HG03025 (cell line): ENCODE measurements around the gene DBN1.

Experiments used
- ATAC-seq: cut with Tn5 transposase; IDR thresholded peaks from one replicate; pipeline ENCODE4 v1.9.1; 2021; ENCODE audit warnings: mild to moderate bottlenecking, moderate library complexity; ENCODE audit not compliant: unreplicated experiment, low FRiP score

The DBN1 gene

GRCh38 chr5:177445917-177446199 is 27.6 kb downstream of the DBN1 start:
- ATAC-seq = no peak

GRCh38 chr5:177445052-177445916 is 28.1 kb downstream of the DBN1 start:
- ATAC-seq = no peak

- no peak for ATAC-seq
These were observed 29.1 kb downstream of the DBN1 start for GRCh38 chr5:177444106-177445051.

- no peak for ATAC-seq
These were observed 30.1 kb downstream of the DBN1 start for GRCh38 chr5:177443144-177443983.

- ATAC-seq = no peak
These were observed 31.2 kb downstream of the DBN1 start for GRCh38 chr5:177442066-177442826.

DNA sequence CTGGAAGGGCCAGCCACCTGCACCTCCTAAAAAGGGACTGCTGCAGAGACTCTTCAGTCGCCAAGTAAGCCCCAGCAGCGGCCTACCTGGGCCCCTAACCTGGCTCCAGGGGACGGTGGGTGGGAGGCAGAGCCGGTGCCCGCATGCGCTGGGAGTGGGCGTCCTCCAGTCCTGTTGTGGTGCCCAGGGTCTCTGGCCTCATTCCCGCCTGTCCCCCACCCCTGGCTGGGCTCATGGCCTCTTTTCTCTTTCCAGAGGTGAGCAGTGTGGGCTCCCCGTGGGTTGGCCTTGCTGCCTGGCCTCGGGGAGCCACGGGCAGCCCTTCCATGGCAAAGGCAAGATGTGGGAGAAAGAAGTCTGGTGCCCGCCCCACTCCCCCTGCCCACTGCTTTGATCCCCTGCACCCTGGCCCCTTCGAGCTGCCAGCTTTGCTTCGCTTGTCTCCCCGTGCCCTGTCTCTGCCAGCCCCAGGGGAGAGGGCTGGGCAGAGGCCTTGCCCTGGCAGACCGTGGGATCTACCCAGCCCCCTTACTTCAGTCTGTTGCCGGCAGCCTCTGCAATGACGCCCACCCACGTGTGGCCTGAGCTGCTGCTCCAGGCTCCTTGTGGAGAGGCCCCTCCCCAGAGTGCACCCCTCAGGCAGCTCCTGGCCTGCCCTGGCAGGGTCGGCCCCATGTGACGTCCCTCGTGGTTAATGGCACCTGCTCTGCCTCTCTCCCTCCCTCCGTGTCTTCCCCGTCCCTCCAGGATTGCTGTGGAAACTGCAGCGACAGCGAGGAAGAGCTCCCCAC is 32.2 kb downstream of the DBN1 start:
- ATAC-seq = no peak

DNA sequence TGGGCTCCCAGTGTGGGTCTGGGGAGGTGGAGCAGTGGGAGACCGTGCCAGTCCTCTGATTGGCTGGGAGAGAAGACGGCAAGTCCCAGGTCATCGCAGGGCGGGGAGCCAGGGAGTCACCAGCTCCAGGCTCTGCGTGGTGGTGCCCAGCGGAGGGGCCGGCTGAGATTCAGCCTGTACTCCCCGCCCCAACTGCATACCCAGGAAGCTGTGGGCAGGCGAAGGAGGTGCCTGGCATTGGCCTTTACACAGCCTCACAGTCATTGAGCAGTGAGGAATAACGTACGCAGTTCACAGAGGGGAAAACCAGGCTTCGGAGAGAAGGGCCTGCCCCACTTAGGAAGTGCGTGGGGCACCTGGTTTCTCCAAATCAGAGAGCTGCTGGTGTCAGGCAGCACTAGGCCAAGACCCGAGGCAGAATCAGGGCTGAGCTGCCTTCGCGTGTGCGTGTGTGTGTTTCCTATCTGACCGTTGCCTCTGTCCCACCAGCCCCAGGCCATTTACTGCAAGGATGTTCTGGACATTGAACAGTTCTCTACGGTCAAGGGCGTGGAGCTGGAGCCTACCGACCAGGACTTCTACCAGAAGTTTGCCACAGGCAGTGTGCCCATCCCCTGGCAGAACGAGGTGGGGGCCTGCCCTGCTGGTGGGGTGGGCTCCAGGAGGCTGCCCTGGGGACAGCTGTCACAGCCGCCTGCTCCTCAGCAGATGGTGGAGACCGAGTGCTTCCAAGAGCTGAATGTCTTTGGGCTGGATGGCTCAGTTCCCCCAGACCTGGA is 33.0 kb downstream of the DBN1 start:
- no peak for ATAC-seq

DNA sequence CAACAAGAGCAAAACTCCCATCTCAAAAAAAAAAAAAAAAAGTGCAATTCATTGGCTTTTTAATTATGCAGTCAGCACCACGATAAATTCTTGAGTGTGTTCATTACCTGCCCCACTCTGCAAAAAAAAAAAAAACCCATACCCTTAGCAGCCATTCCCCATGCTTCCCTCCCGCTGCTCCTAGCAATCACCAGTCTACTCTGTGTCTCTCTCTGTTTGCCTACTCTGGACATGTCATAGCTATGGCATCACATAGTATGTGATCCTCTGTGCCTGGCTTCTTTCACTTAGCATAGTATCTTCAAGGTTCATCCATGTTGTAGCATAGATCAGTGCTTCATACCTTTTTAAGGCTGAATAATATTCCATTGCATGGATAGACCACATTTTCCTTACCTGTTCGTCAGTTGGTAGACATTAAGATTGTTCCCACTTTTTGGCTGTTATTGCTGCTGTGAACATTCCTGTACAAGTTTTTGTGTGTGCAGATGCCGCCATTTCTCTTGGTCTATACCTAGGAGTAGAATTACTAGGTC is 33.8 kb downstream of the DBN1 start:
- ATAC-seq = no peak

DNA sequence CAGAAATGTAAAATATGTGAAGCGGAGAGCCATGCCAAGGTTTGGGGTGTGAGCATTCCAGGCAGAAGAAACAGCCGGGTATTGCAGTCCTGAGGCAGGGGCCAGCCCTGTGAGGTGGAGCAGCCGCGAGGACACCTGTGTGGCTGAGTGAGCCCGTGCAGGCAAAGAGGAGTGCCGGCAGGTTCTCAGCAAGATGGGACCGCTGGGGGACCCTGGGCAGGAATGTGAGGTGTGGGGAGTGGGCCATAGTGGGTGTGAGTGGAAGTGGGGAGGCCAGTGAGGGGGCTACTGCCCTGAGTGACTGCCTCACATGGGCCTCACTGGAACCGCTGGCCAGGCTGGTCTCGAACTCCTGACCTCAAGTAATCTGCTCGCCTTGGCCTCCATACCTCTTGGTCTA is 35.0 kb downstream of the DBN1 start:
- no peak for ATAC-seq

DNA sequence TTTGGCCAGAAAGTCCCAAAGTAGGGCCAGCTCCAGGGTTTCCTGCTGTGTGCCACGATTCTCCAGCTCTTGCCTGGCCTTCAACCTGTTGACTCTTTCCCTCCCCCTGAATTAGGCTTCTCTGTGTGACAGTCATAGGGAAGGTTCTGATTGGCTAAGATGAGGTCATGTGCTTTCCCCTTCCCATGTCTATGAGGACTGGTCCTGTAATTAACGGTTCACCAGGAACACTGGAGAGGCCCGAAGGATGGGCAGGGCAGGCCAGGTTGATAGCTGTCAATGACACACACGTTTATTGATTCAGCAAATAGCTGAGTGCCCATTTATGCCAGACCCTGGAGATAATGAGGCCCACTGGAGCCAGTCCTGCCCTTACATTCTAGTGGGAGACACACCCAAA is 35.8 kb downstream of the DBN1 start:
- no peak for ATAC-seq

DNA sequence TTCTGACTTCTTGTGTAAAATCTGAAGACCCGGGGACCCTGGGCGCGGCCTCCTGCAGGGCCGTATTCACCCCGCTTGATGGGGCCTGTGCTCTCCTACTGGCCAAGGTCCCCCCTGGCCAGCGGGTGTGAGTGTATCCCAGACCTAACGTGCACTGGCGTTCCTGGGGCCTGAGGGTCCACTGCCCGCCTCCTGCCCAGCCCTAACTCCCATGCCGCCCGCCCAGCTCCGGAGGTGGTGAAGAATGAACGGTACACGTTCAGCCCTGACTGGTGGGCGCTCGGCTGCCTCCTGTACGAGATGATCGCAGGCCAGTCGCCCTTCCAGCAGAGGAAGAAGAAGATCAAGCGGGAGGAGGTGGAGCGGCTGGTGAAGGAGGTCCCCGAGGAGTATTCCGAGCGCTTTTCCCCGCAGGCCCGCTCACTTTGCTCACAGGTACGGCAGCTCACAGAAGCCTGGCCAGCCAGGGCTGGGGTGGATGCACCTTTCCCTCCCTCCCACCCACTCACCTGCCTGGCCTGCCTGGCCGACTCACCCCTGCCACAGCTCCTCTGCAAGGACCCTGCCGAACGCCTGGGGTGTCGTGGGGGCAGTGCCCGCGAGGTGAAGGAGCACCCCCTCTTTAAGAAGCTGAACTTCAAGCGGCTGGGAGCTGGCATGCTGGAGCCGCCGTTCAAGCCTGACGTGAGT is 37.4 kb downstream of the DBN1 start:
- ATAC-seq = no peak

DNA sequence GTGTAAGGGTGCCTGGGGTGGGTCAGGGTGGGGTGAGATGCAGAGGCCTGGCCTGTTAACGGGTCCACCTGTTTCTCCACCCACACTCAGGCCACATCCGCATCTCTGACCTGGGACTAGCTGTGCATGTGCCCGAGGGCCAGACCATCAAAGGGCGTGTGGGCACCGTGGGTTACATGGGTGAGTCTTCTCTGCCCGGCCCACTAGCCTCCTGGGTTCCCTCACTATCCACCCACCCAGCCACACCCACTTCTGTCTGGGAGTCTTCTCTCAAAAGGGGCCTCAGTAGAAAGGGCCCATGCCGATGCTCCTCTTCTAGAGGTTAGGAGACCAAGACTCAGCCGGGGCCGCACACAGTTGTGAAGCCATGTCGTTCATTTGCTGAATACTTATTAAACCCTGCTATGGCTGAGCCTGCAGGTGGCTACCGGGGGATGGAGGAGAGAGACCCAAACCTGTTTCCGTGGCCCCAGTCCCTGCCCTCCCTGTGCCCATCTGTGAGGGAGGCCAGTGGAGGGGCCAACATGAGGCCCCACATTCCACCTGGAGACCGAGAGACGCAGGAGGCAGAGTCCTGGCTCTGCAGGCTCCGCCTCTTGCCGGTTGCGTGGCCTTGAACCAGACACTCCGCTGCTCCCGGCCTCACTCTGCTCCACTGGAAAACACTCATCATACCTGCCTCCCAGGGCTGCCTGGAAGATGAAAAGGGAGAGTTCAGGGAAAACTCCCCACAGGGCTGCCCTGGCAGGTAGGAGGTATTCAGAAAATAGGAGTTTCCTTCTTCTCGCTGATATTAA is 38.3 kb downstream of the DBN1 start:
- ATAC-seq = no peak

DNA sequence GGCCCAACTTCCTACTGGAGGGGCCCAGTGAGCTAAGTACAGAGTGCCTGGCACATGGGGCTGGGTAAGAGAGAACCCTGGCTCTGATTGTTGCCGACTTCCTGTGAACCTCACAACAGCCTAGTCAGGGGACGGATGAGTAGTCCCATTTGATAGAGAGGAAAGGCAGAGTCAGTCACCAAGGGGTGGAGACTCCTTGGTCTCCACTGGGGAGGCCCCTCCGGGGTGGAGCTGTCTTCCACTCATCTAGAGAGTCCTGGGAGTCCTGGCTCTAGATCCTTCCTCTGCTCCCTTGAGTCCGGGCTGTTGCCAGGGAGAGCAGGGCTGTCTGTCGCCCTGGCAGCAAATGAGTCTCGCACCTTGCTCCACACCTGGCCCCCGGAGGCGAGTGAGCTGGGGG is 39.0 kb downstream of the DBN1 start:
- no peak for ATAC-seq

GRCh38 chr5:177433658-177434217 is 39.7 kb downstream of the DBN1 start:
- ATAC-seq = no peak

DNA sequence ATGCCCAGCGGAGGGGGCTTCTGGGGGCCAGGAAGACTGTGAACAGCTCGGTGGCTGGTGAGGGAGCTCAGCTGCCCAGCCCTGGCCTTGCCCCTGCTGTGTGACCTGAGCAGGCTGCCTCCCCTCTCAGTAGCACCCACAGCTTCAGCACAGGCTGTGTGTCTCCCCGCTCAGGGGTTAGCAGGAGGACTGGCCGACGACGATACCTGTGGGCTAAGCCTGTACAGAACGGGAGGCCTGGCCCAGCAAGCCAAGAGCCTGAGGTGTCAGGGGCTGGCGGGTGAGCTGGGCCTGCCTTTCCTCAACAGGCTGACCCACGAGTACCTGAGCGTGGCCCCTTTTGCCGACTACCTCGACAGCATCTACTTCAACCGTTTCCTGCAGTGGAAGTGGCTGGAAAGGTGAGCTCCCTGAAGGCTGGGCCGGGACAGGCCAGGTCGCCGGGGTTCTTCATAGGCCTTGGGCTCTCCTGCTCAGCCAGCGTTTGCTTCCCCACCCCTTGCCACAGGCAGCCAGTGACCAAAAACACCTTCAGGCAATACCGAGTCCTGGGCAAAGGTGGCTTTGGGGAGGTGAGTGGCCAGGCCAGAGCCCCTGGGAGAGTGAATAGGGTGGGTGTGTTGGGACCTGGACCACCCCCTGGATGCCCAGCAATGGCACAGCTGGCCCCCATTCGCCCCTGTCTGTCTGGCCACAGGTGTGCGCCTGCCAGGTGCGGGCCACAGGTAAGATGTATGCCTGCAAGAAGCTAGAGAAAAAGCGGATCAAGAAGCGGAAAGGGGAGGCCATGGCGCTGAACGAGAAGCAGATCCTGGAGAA is 40.4 kb downstream of the DBN1 start:
- ATAC-seq = no peak
